Trophoblast cell (in vitro differentiated cells and primary cell): ENCODE measurements around the gene DLGAP4.

Experiments
- DNase-seq, 2 donors: peaks; one replicate each; pipeline ENCODE4 v3.0.0-alpha.2; 2016
- H2AFZ ChIP-seq: 2 replicates; pipeline ENCODE4 v1.6.1; 2013; ENCODE audit warnings: low read length, moderate library complexity, mild to moderate bottlenecking; ENCODE audit not compliant: insufficient read depth, poor library complexity
- H2AK5ac ChIP-seq: 2 replicates; pipeline ENCODE4 v1.6.1; 2013; ENCODE audit warnings: mild to moderate bottlenecking, low read length
- H2BK120ac ChIP-seq: 2 replicates; pipeline ENCODE4 v1.6.1; 2013; ENCODE audit warnings: low read length, mild to moderate bottlenecking, moderate library complexity; ENCODE audit not compliant: insufficient read depth, poor library complexity
- H2BK12ac ChIP-seq: 2 replicates; pipeline ENCODE4 v1.6.1; 2013; ENCODE audit warnings: mild to moderate bottlenecking, low read length, moderate library complexity
- H2BK5ac ChIP-seq: 2 replicates; pipeline ENCODE4 v1.6.1; 2013; ENCODE audit warnings: low read length, low read depth, moderate library complexity, mild to moderate bottlenecking; ENCODE audit not compliant: poor library complexity
- H3K14ac ChIP-seq: 2 replicates; pipeline ENCODE4 v1.6.1; 2013; ENCODE audit warnings: mild to moderate bottlenecking, low read length
- H3K18ac ChIP-seq: 2 replicates; pipeline ENCODE4 v1.6.1; 2013; ENCODE audit warnings: mild to moderate bottlenecking, low read length
- H3K23ac ChIP-seq: 2 replicates; pipeline ENCODE4 v1.6.1; 2013; ENCODE audit warnings: low read length
- H3K27ac ChIP-seq: 2 replicates; pipeline ENCODE4 v1.5.1; 2013; ENCODE audit warnings: low read depth, mild to moderate bottlenecking, inconsistent platforms, low read length, moderate library complexity
- H3K27me3 ChIP-seq: 2 replicates; pipeline ENCODE4 v1.6.1; 2013; ENCODE audit warnings: inconsistent platforms, mild to moderate bottlenecking, low read length, moderate library complexity; ENCODE audit not compliant: insufficient read depth
- H3K36me3 ChIP-seq, 2 experiments: 1 replicate in 1 of 2; 2 replicates in 1 of 2; pipeline ENCODE4 v1.6.1; 2013; ENCODE audit warnings: low read length in 2 of 2, mild to moderate bottlenecking in 2 of 2, moderate library complexity in 1 of 2; ENCODE audit not compliant: insufficient read depth in 2 of 2, control insufficient read depth in 1 of 2
- H3K4ac ChIP-seq: 2 replicates; pipeline ENCODE4 v1.6.1; 2013; ENCODE audit warnings: low read depth, mild to moderate bottlenecking, low read length, moderate library complexity
- H3K4me1 ChIP-seq, 2 experiments: 1 replicate in 1 of 2; 2 replicates in 1 of 2; pipeline ENCODE4 v1.6.1; 2013; ENCODE audit warnings: low read length in 2 of 2, mild to moderate bottlenecking in 2 of 2, moderate library complexity in 1 of 2; ENCODE audit not compliant: insufficient read depth in 2 of 2, control insufficient read depth in 1 of 2
- H3K4me2 ChIP-seq: 2 replicates; pipeline ENCODE4 v1.6.1; 2013; ENCODE audit warnings: inconsistent platforms, mild to moderate bottlenecking, low read length, moderate library complexity
- H3K4me3 ChIP-seq: 2 replicates; pipeline ENCODE4 v1.5.1; 2013; ENCODE audit warnings: mild to moderate bottlenecking, low read depth, low read length, inconsistent platforms
- H3K79me1 ChIP-seq: one replicate; pipeline ENCODE4 v1.6.1; 2013; ENCODE audit warnings: low read length
- H3K79me2 ChIP-seq: 2 replicates; pipeline ENCODE4 v1.6.1; 2013; ENCODE audit warnings: low read length, mild to moderate bottlenecking; ENCODE audit not compliant: control insufficient read depth, insufficient read depth, poor library complexity
- H3K9ac ChIP-seq: 2 replicates; pipeline ENCODE4 v1.6.1; 2013; ENCODE audit warnings: mild to moderate bottlenecking, low read length
- H3K9me3 ChIP-seq: 2 replicates; pipeline ENCODE4 v1.6.1; 2013; ENCODE audit warnings: low read depth, mild to moderate bottlenecking, control low read depth, inconsistent platforms, low read length; ENCODE audit not compliant: insufficient read depth
- H4K12ac ChIP-seq: 2 replicates; pipeline ENCODE4 v1.6.1; 2013; ENCODE audit warnings: low read depth, mild to moderate bottlenecking, low read length, moderate library complexity
- H4K8ac ChIP-seq: 2 replicates; pipeline ENCODE4 v1.6.1; 2013; ENCODE audit warnings: low read depth, mild to moderate bottlenecking, low read length, moderate library complexity
- H4K91ac ChIP-seq: one replicate; pipeline ENCODE4 v1.6.1; 2013; ENCODE audit warnings: low read depth, mild to moderate bottlenecking, low read length, moderate library complexity
- WGBS: extraction: QIAGEN DNeasy Blood & Tissue Kit; methylation state at CpG from one replicate; pipeline ENCODE4 v1.1.7; 2013; ENCODE audit warnings: missing lambda C conversion rate; ENCODE audit not compliant: insufficient read length, insufficient coverage; ENCODE audit errors: extremely low coverage; 5-methylcytosine and 5-hydroxymethylcytosine counted together

Gene DLGAP4

DNA sequence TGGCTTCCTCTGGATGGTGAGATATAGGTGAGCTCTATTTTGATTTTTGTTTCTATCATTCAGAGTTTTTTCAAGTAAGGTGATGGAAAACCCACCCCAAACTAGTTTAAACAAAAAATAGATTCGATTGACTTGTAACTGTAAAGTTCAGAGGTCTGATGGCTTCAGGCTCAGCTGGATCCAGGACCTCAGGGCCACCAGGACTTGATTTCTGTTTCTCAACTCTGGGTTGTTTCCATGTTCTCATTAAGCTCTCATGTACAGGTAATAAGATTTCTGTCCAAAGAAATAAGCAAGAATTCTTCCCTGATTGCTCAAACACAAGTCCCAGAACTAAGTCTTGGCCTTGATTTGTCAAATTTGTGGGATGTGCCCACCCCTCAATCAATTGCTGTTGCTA lies 67.0 kb downstream of the DLGAP4 start:
- Histone ChIP-seq H4K12ac (no peak overlapping the region), H3K4ac (no peak overlapping the region), H3K36me3 (no peaks in the 10 kb centered on the region), H3K27ac (no peak overlapping the region), H3K79me1 (no peaks in the 10 kb centered on the region), H3K23ac (no peak overlapping the region), H4K91ac (no peak overlapping the region), H3K14ac (no peak overlapping the region), H3K4me3 (no peak overlapping the region), H2BK12ac (no peak overlapping the region), H2AK5ac (no peak overlapping the region), H2BK5ac (no peak overlapping the region), H2BK120ac (no peak overlapping the region), H3K27me3 (no peaks in the 10 kb centered on the region), H3K9me3 (no peaks in the 10 kb centered on the region), H3K4me1 (no peaks in the 10 kb centered on the region), H3K9ac (no peak overlapping the region), H3K79me2 (no peaks in the 10 kb centered on the region), H3K4me2 (no peak overlapping the region), H3K18ac (no peak overlapping the region), H2AFZ (no peak overlapping the region), H4K8ac (no peak overlapping the region)
- DNase-seq: no peak
- no CpG with 5 or more reads among the region's 1 CpG for WGBS

GRCh38 chr20:36374995-36375394 lies 68.9 kb downstream of the DLGAP4 start:
- no peak overlapping the region for H2BK120ac ChIP-seq
- no peak overlapping the region for H4K91ac ChIP-seq
- no peaks in the 10 kb centered on the region for H3K9me3 ChIP-seq
- H3K9ac ChIP-seq: no peak overlapping the region
- H4K12ac ChIP-seq: no peak overlapping the region
- no peak for DNase-seq
- H3K4me1 ChIP-seq: no peaks in the 10 kb centered on the region
- H2AFZ ChIP-seq: no peak overlapping the region
- no peaks in the 10 kb centered on the region for H3K27me3 ChIP-seq
- H3K4me2 ChIP-seq: no peak overlapping the region
- H4K8ac ChIP-seq: no peak overlapping the region
- H3K14ac ChIP-seq: no peak overlapping the region
- no peak overlapping the region for H3K23ac ChIP-seq
- no CpG with 5 or more reads among the region's 4 CpGs for WGBS
- no peaks in the 10 kb centered on the region for H3K36me3 ChIP-seq
- no peak overlapping the region for H3K4ac ChIP-seq
- H2BK12ac ChIP-seq: no peak overlapping the region
- no peak overlapping the region for H2AK5ac ChIP-seq
- no peaks in the 10 kb centered on the region for H3K79me1 ChIP-seq
- no peak overlapping the region for H2BK5ac ChIP-seq
- no peak overlapping the region for H3K27ac ChIP-seq
- H3K4me3 ChIP-seq: no peak overlapping the region
- H3K79me2 ChIP-seq: no peaks in the 10 kb centered on the region
- H3K18ac ChIP-seq: no peak overlapping the region

DNA sequence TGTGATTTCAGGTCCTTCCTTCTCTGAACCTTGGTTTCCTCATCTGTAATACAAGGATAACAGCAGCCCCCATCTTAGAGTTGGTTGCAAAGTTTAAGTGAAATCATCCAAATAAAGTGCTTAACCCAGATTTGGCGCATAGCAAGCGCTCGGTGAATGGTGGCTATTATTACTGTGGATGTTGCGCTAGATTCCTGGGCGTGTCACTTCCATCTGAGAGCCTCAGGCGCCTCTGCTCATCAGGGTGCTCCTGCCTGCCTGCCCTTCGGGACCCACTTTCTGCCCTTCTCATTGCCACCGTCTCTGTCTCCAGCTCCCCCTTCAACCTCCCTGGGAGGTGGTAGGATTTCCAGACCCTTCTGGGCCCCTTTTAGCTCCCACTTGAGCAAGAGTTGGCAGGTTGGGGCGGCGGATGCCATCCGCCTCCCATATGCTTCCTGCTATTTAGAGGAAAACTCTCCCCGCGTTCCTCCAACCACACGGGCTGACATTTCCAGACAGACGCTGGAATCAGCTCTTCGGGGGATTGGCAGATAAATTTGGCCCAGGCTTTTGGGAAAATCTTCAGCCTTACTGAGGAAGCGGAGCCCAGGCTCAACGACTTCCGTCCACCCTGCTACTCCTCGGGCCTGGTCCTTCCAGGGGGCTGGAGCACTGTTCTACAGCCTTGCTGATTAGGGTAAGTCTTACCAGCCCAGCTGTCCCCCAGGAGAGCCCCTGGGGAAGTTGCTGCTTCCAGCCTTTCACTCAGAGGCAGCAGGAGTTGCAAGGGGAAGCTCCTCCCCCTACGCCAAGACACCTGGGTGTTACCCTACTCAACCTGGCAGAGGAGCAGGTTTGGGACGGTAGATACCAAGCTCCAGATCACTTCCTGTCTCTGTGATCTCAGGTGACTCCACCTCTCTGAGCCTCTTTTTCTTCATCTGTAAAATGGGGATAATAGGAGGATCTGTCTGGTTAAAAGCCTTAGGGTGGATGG lies 71.5 kb downstream of the DLGAP4 start:
- Histone ChIP-seq H3K23ac (no peak overlapping the region), H2BK12ac (no peak overlapping the region), H3K4me1 (no peaks in the 10 kb centered on the region), H3K9ac (no peak overlapping the region), H3K36me3 (no peaks in the 10 kb centered on the region), H2BK120ac (no peak overlapping the region), H3K27me3 (no peaks in the 10 kb centered on the region), H3K4me3 (no peak overlapping the region), H3K9me3 (no peaks in the 10 kb centered on the region), H4K8ac (no peak overlapping the region), H2AK5ac (no peak overlapping the region), H3K4me2 (no peak overlapping the region), H3K18ac (no peak overlapping the region), H3K14ac (no peak overlapping the region), H3K79me1 (no peaks in the 10 kb centered on the region), H4K91ac (no peak overlapping the region), H3K79me2 (no peaks in the 10 kb centered on the region), H2AFZ (no peak overlapping the region), H3K27ac (no peak overlapping the region), H4K12ac (no peak overlapping the region), H2BK5ac (no peak overlapping the region), H3K4ac (no peak overlapping the region)
- no CpG with 5 or more reads among the region's 22 CpGs for WGBS
- no peak for DNase-seq

DNA sequence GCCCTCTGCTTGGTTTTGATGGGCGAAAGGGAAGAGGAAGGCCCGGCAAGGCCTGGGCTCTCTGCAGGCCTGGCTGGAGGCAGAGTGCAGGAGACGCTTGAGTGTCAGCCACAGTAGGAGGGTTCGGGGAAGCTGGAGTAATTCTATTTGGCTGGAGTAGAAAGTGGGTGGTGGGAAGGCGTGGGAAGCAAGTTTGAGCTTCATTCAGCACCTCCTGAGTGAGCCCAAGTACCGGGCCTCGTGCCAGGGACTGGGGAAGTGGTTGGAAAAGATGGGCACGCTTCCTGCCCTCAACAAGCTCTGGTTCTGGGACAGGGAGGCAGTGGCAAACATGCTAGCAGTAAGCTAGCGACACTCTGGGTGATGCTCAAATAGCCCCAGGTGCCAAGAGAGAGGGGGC lies 72.5 kb downstream of the DLGAP4 start:
- no peak overlapping the region for H3K23ac ChIP-seq
- no peaks in the 10 kb centered on the region for H3K27me3 ChIP-seq
- no peak overlapping the region for H2BK5ac ChIP-seq
- no peak overlapping the region for H2BK120ac ChIP-seq
- no peak overlapping the region for H4K8ac ChIP-seq
- no peak overlapping the region for H3K14ac ChIP-seq
- H3K18ac ChIP-seq: no peak overlapping the region
- DNase-seq: no peak
- H4K12ac ChIP-seq: no peak overlapping the region
- H4K91ac ChIP-seq: no peak overlapping the region
- H2BK12ac ChIP-seq: no peak overlapping the region
- no peak overlapping the region for H2AK5ac ChIP-seq
- H3K79me1 ChIP-seq: no peaks in the 10 kb centered on the region
- H3K4me2 ChIP-seq: no peak overlapping the region
- WGBS: no CpG with 5 or more reads among the region's 9 CpGs
- no peaks in the 10 kb centered on the region for H3K36me3 ChIP-seq
- no peak overlapping the region for H3K9ac ChIP-seq
- H3K79me2 ChIP-seq: no peaks in the 10 kb centered on the region
- no peak overlapping the region for H3K4me3 ChIP-seq
- H3K9me3 ChIP-seq: no peaks in the 10 kb centered on the region
- no peak overlapping the region for H3K4ac ChIP-seq
- H3K4me1 ChIP-seq: no peaks in the 10 kb centered on the region
- no peak overlapping the region for H3K27ac ChIP-seq
- H2AFZ ChIP-seq: no peak overlapping the region
